HG03064 (cell line): ENCODE results near the gene NEK4.

ENCODE experiments used
- ATAC-seq: cut with Tn5 transposase; IDR thresholded peaks from one replicate; pipeline ENCODE4 v1.9.1; 2021; ENCODE audit warnings: low read depth; ENCODE audit not compliant: unreplicated experiment

NEK4 gene

GRCh38 chr3:52793702-52794611 is 23.2 kb upstream of the NEK4 start:
- ATAC-seq = no peak

- ATAC-seq = no peak
Measured at GRCh38 chr3:52792961-52793695, 22.4 kb upstream of the NEK4 start.

- ATAC-seq = no peak
Measured at GRCh38 chr3:52792413-52792812, 21.7 kb upstream of the NEK4 start.

GRCh38 chr3:52791928-52792327 is 21.2 kb upstream of the NEK4 start:
- no peak for ATAC-seq

- no peak for ATAC-seq
Measured at GRCh38 chr3:52791366-52791765, 20.6 kb upstream of the NEK4 start.

- ATAC-seq = no peak
Measured at GRCh38 chr3:52790741-52791140, 20.0 kb upstream of the NEK4 start.

GRCh38 chr3:52790337-52790736 is 19.6 kb upstream of the NEK4 start:
- no peak for ATAC-seq

- no peak for ATAC-seq
Measured at GRCh38 chr3:52789746-52790040, 19.0 kb upstream of the NEK4 start.

- ATAC-seq = no peak
Measured at GRCh38 chr3:52788890-52789745, 18.4 kb upstream of the NEK4 start.

- ATAC-seq = no peak
Measured at GRCh38 chr3:52787672-52788625, 17.2 kb upstream of the NEK4 start.

GRCh38 chr3:52787246-52787645 is 16.5 kb upstream of the NEK4 start:
- no peak for ATAC-seq

GRCh38 chr3:52786330-52787215 is 15.8 kb upstream of the NEK4 start:
- no peak for ATAC-seq

GRCh38 chr3:52784931-52785590 is 14.3 kb upstream of the NEK4 start:
- no peak for ATAC-seq

GRCh38 chr3:52784021-52784621 is 13.4 kb upstream of the NEK4 start:
- no peak for ATAC-seq

GRCh38 chr3:52783211-52783555 is 12.4 kb upstream of the NEK4 start:
- ATAC-seq = no peak

GRCh38 chr3:52782412-52783210 is 11.9 kb upstream of the NEK4 start:
- no peak for ATAC-seq

GRCh38 chr3:52781741-52782140 is 11.0 kb upstream of the NEK4 start:
- ATAC-seq = no peak
